ENCODE measurements around the gene DDX52.

DNA sequence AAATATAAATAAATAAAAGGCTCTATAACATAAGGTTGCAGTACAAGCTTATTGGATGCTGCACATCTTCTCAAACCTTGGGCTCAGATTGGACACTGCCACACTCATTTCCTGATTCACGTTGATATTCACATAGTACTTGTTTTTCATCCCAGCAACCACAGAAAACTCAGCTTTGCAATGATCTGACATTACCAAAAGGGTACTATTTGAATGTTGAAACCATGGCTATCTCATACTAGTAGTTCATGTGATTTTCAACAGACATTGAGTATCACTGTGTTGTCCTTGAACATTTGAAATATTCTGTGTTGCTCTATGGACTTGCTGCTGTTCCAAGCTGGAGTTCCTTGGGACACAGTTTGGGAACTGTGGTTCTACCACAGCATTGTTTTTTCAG is 14.0 kb upstream of the DDX52 start:
- no peak for TF ChIP-seq POLR2A (IDR thresholded peaks at IDR 0.05)
- TF ChIP-seq, protein P1, sequence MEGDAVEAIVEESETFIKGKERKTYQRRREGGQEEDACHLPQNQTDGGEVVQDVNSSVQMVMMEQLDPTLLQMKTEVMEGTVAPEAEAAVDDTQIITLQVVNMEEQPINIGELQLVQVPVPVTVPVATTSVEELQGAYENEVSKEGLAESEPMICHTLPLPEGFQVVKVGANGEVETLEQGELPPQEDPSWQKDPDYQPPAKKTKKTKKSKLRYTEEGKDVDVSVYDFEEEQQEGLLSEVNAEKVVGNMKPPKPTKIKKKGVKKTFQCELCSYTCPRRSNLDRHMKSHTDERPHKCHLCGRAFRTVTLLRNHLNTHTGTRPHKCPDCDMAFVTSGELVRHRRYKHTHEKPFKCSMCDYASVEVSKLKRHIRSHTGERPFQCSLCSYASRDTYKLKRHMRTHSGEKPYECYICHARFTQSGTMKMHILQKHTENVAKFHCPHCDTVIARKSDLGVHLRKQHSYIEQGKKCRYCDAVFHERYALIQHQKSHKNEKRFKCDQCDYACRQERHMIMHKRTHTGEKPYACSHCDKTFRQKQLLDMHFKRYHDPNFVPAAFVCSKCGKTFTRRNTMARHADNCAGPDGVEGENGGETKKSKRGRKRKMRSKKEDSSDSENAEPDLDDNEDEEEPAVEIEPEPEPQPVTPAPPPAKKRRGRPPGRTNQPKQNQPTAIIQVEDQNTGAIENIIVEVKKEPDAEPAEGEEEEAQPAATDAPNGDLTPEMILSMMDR (IDR thresholded peaks at IDR 0.05): no peak
